RWPE2 (cell line): Measurements from ENCODE around the gene TRIM44.
A peak's percentile ranks its signal among the peaks of the same experiment; 100 is the strongest.

Experiments
- ATAC-seq: fragments of 200-7000 bp; cut with Tn5 transposase; 3 replicates; pipeline ENCODE4 v1.9.1; 2021; ENCODE audit warnings: low read depth
- DNase-seq: peaks from one replicate; pipeline ENCODE4 v3.0.0-alpha.2; 2020; ENCODE audit warnings: low spot score
- H3K27ac ChIP-seq: fragments of 450-650 bp; 2 replicates; pipeline ENCODE4 v1.5.1; 2017; ENCODE audit warnings: mild to moderate bottlenecking; ENCODE audit not compliant: poor library complexity, severe bottlenecking
- H3K27me3 ChIP-seq: fragments of 250-450 bp; sonication (Bioruptor Pico); 2 replicates; pipeline ENCODE4 v1.5.1; 2021; ENCODE audit warnings: mild to moderate bottlenecking, moderate library complexity; ENCODE audit not compliant: insufficient read depth, poor library complexity, severe bottlenecking
- H3K36me3 ChIP-seq: fragments of 250-450 bp; sonication (Bioruptor Pico); 2 replicates; pipeline ENCODE4 v1.5.1; 2020; ENCODE audit warnings: low read depth, mild to moderate bottlenecking, moderate library complexity
- H3K4me1 ChIP-seq: fragments of 250-450 bp; sonication (Bioruptor Pico); 2 replicates; pipeline ENCODE4 v1.5.1; 2021; ENCODE audit warnings: mild to moderate bottlenecking, moderate library complexity; ENCODE audit not compliant: insufficient read depth, poor library complexity, severe bottlenecking
- H3K4me3 ChIP-seq: fragments of 250-450 bp; sonication (Bioruptor Pico); 2 replicates; pipeline ENCODE4 v1.5.1; 2021; ENCODE audit warnings: mild to moderate bottlenecking, moderate library complexity; ENCODE audit not compliant: severe bottlenecking
- H3K9me3 ChIP-seq: fragments of 250-450 bp; sonication (Bioruptor Pico); 2 replicates; pipeline ENCODE4 v1.5.1; 2021; ENCODE audit warnings: mild to moderate bottlenecking, moderate library complexity; ENCODE audit not compliant: severe bottlenecking
- CTCF ChIP-seq: fragments of 450-650 bp; IDR thresholded peaks from one replicate; pipeline ENCODE4 v1.5.1; 2017; ENCODE audit warnings: mild to moderate bottlenecking, moderate library complexity; ENCODE audit not compliant: poor library complexity, severe bottlenecking

TRIM44 gene

DNA sequence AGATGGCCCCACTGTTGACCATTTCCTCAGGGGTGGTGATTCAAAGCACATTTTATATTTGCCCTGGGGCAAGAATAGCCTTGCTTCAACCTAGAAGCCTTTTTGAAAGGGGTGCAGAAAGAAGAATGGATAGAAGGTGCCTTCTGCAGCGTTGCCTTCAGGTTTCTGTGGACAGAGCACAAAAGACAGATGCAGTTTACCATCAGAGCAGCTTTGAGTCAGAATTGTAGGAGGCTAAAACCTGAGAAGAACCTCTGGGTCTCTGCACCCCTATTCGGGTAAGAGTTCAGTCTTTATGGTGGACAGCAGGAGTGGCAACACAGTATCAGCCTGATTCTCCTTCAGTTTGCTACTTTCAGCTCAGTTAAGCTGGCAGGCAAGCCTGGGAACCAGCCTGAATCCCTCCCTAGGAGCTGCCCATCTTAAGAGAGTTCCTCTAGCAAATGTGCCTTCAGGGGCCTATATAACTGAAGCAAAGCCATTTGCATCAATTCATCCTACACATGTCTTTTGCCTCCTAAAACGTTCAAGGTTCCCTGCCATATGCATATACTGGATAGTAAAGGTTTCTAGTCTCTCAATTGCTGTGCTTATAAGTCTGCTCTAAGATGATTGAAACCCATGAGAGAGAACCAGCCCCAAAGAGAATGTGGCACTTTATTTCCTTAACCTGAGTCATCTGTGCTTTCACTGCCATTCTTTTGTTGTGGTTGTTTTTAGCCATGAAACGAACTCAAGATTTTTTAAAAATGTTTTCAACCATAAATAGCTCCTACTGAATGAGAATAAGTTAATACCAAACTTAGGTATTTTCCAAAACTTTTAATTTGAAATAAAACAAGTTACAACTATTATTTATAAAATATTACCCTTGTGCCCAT, 123.0 kb downstream of the TRIM44 start:
- peaks cover 26% of the 10 kb centered on the region for H3K4me1 ChIP-seq
- TF ChIP-seq CTCF: no peak
- peak overlapping the region; percentile 18 for H3K27ac ChIP-seq
- DNase-seq (no peak), ATAC-seq (peak; percentile 53; the same call in 2 of the 3 replicates)
- no peaks in the 10 kb centered on the region for H3K9me3 ChIP-seq
- H3K36me3 ChIP-seq: no peaks in the 10 kb centered on the region
- no peaks in the 10 kb centered on the region for H3K27me3 ChIP-seq
- no peak overlapping the region for H3K4me3 ChIP-seq

- DNase-seq (no peak), ATAC-seq (no peak)
- no peak overlapping the region for H3K27ac ChIP-seq
- H3K27me3 ChIP-seq: no peaks in the 10 kb centered on the region
- no peak overlapping the region for H3K4me3 ChIP-seq
- peaks cover 21% of the 10 kb centered on the region for H3K4me1 ChIP-seq
- no peaks in the 10 kb centered on the region for H3K36me3 ChIP-seq
- H3K9me3 ChIP-seq: no peaks in the 10 kb centered on the region
- no peak for TF ChIP-seq CTCF
These were observed 123.6 kb downstream of the TRIM44 start for GRCh38 chr11:35786188-35786587.

GRCh38 chr11:35787013-35787504, 124.5 kb downstream of the TRIM44 start:
- H3K9me3 ChIP-seq: no peaks in the 10 kb centered on the region
- ATAC-seq (no peak), DNase-seq (no peak)
- H3K4me1 ChIP-seq: peaks cover 21% of the 10 kb centered on the region
- no peak overlapping the region for H3K4me3 ChIP-seq
- H3K27me3 ChIP-seq: no peaks in the 10 kb centered on the region
- H3K27ac ChIP-seq: no peak overlapping the region
- no peaks in the 10 kb centered on the region for H3K36me3 ChIP-seq
- no peak for TF ChIP-seq CTCF

- H3K27ac ChIP-seq: no peak overlapping the region
- no peak for DNase-seq
- no peak for TF ChIP-seq CTCF
- no peaks in the 10 kb centered on the region for H3K27me3 ChIP-seq
- no peak for ATAC-seq
- H3K4me3 ChIP-seq: no peak overlapping the region
- peaks cover 21% of the 10 kb centered on the region for H3K4me1 ChIP-seq
- no peaks in the 10 kb centered on the region for H3K36me3 ChIP-seq
- no peaks in the 10 kb centered on the region for H3K9me3 ChIP-seq
These were observed 125.1 kb downstream of the TRIM44 start for GRCh38 chr11:35787626-35788025.
